ENCODE results near the gene FAM210B.
A peak's percentile ranks its signal among the peaks of the same experiment; 100 is the strongest.

The FAM210B gene

GRCh38 chr20:56372850-56373249 is 14.1 kb downstream of the FAM210B start:
- no peak overlapping the region for H3K4me3 ChIP-seq (ENCODE audit: low read length)
- no peak for TF ChIP-seq ZNF274 (IDR thresholded peaks at IDR 0.05; ENCODE audit: low read depth, low read length)

GRCh38 chr20:56373942-56374341 is 15.2 kb downstream of the FAM210B start:
- no peak for TF ChIP-seq ZNF274 (IDR thresholded peaks at IDR 0.05; ENCODE audit: low read depth, low read length)
- H3K4me3 ChIP-seq (ENCODE audit: low read length): no peak overlapping the region

- H3K4me3 ChIP-seq (ENCODE audit: low read length): no peak overlapping the region
Observed at GRCh38 chr20:56376331-56376730, 17.6 kb downstream of the FAM210B start.

GRCh38 chr20:56378386-56378785 is 19.6 kb downstream of the FAM210B start:
- H3K4me3 ChIP-seq (ENCODE audit: low read length): no peak overlapping the region
- TF ChIP-seq ZNF274 (IDR thresholded peaks at IDR 0.05; ENCODE audit: low read depth, low read length): no peak

More at GRCh38 chr20:56376331-56376730, 17.6 kb downstream of the FAM210B start:
- no peak for TF ChIP-seq ZNF274 (IDR thresholded peaks at IDR 0.05; ENCODE audit: low read depth, low read length)

GRCh38 chr20:56380375-56380774 is 21.6 kb downstream of the FAM210B start:
- TF ChIP-seq ZNF274 (IDR thresholded peaks at IDR 0.05; ENCODE audit: low read depth, low read length): no peak
- no peak overlapping the region for H3K4me3 ChIP-seq (ENCODE audit: low read length)

- no peak overlapping the region for H3K4me3 ChIP-seq (ENCODE audit: low read length)
- TF ChIP-seq ZNF274 (IDR thresholded peaks at IDR 0.05; ENCODE audit: low read depth, low read length): no peak
Observed at GRCh38 chr20:56381501-56381900, 22.7 kb downstream of the FAM210B start.

GRCh38 chr20:56382696-56383095 is 23.9 kb downstream of the FAM210B start:
- H3K4me3 ChIP-seq (ENCODE audit: low read length): no peak overlapping the region
- TF ChIP-seq ZNF274 (IDR thresholded peaks at IDR 0.05; ENCODE audit: low read depth, low read length): no peak

GRCh38 chr20:56383334-56383733 is 24.6 kb downstream of the FAM210B start:
- TF ChIP-seq ZNF274 (IDR thresholded peaks at IDR 0.05; ENCODE audit: low read depth, low read length): no peak
- no peak overlapping the region for H3K4me3 ChIP-seq (ENCODE audit: low read length)

GRCh38 chr20:56385130-56385529 is 26.4 kb downstream of the FAM210B start:
- TF ChIP-seq ZNF274 (IDR thresholded peaks at IDR 0.05; ENCODE audit: low read depth, low read length): no peak
- H3K4me3 ChIP-seq (ENCODE audit: low read length): no peak overlapping the region

- no peak for TF ChIP-seq ZNF274 (IDR thresholded peaks at IDR 0.05; ENCODE audit: low read depth, low read length)
- no peak overlapping the region for H3K4me3 ChIP-seq (ENCODE audit: low read length)
Observed at GRCh38 chr20:56386219-56386618, 27.4 kb downstream of the FAM210B start.

GRCh38 chr20:56388882-56389281 is 30.1 kb downstream of the FAM210B start:
- H3K4me3 ChIP-seq (ENCODE audit: low read length): no peak overlapping the region
- no peak for TF ChIP-seq ZNF274 (IDR thresholded peaks at IDR 0.05; ENCODE audit: low read depth, low read length)

GRCh38 chr20:56389807-56390206 is 31.0 kb downstream of the FAM210B start:
- no peak for TF ChIP-seq ZNF274 (IDR thresholded peaks at IDR 0.05; ENCODE audit: low read depth, low read length)
- H3K4me3 ChIP-seq (ENCODE audit: low read length): no peak overlapping the region

GRCh38 chr20:56390396-56390795 is 31.6 kb downstream of the FAM210B start:
- H3K4me3 ChIP-seq (ENCODE audit: low read length): peak overlapping the region; percentile 93; the same call in 1 of the 2 replicates

- H3K4me3 ChIP-seq (ENCODE audit: low read length): peak overlapping the region; percentile 93
- no peak for TF ChIP-seq ZNF274 (IDR thresholded peaks at IDR 0.05; ENCODE audit: low read depth, low read length)
Observed at GRCh38 chr20:56391037-56391436, 32.3 kb downstream of the FAM210B start.

- TF ChIP-seq ZNF274 (IDR thresholded peaks at IDR 0.05; ENCODE audit: low read depth, low read length): no peak
- H3K4me3 ChIP-seq (ENCODE audit: low read length): peak overlapping the region; percentile 93
Observed at GRCh38 chr20:56391596-56392131, 32.9 kb downstream of the FAM210B start.

All from GM08714 (cell line).